Small intestine (tissue), 7 donors: Measurements from ENCODE around the gene RAB19. TPM values are rescaled to one million over a fixed set of nuclear protein-coding genes. Genes with fewer than 3 reads are reported as not detected.

Experiments
- DNase-seq, 2 donors: peaks; one replicate each; pipeline versions ENCODE4 v3.0.0 to v3.0.0-alpha.2; 2013
- FAIRE-seq: peaks from 2 replicates; lab custom pipeline; 2012; peaks lifted over from hg19 to GRCh38; lab: Jason Lieb, UNC
- H3K27ac ChIP-seq, 3 donors: one replicate each; pipeline ENCODE4 v1.5.1; 2013; ENCODE audit warnings: low read length in 2 of 3, mild to moderate bottlenecking in 2 of 3, control low read depth in 1 of 3, inconsistent platforms in 1 of 3, low read depth in 1 of 3, moderate library complexity in 1 of 3
- H3K27me3 ChIP-seq, 3 donors: one replicate each; pipeline ENCODE4 v1.6.1; 2013; ENCODE audit warnings: low read length in 3 of 3, inconsistent platforms in 1 of 3; ENCODE audit not compliant: control insufficient read depth in 3 of 3, insufficient read depth in 3 of 3
- H3K36me3 ChIP-seq, 3 donors: one replicate each; pipeline ENCODE4 v1.6.1; 2013; ENCODE audit warnings: low read length in 3 of 3, inconsistent platforms in 1 of 3, low read depth in 1 of 3, mild to moderate bottlenecking in 1 of 3, moderate library complexity in 1 of 3; ENCODE audit not compliant: control insufficient read depth in 3 of 3, insufficient read depth in 2 of 3
- H3K4me1 ChIP-seq, 3 donors: one replicate each; pipeline ENCODE4 v1.6.1; 2013; ENCODE audit warnings: low read length in 2 of 3, inconsistent platforms in 1 of 3, low read depth in 1 of 3, mild to moderate bottlenecking in 1 of 3, moderate library complexity in 1 of 3; ENCODE audit not compliant: control insufficient read depth in 3 of 3, insufficient read depth in 2 of 3
- H3K4me3 ChIP-seq, 3 donors: one replicate each; pipeline ENCODE4 v1.5.1; 2013; ENCODE audit warnings: low read length in 3 of 3, control low read depth in 1 of 3, inconsistent platforms in 1 of 3, low read depth in 1 of 3, mild to moderate bottlenecking in 1 of 3, moderate library complexity in 1 of 3
- H3K9me3 ChIP-seq, 2 donors: one replicate each; pipeline ENCODE4 v1.6.1; 2013; ENCODE audit warnings: low read depth in 1 of 2, low read length in 1 of 2; ENCODE audit not compliant: control insufficient read depth in 2 of 2, insufficient read depth in 1 of 2
- WGBS, 3 donors: extraction: QIAGEN DNeasy Blood & Tissue Kit; methylation state at CpG; one replicate each; pipeline ENCODE4 v1.1.7; 2013; 5-methylcytosine and 5-hydroxymethylcytosine counted together
- polyA plus RNA-seq, 4 donors: library from polyadenylated mRNA; stranded (reverse) in 3 of 4; unstranded in 1 of 4; fragments of 200-250 nt in 3 of 4; fragments of 120-200 nt in 1 of 4; gene quantifications; one replicate each; pipeline versions ENCODE4 v1.2.1 to v1.2.3, GENCODE V29; 2013
- donor health status: healthy with polysubstance abuse.
- donor health status: control.
- donor health status: control.
- donor health status: Bipolar disorder and iron deficiency.
- donor health status: healthy.

Gene RAB19
- polyA plus RNA-seq, 4 donors = 1.6 to 4.9 (median 2.2) TPM; not detected in 1

- WGBS, 3 donors = 52 to 57% (median 55%) methylated on average over 29 to 51 of the region's 51 CpGs
- FAIRE-seq (no peak), DNase-seq (no peak)
- H3K36me3 ChIP-seq = no peaks in the 10 kb centered on the region
- no peaks in the 10 kb centered on the region for H3K4me1 ChIP-seq
- H3K9me3 ChIP-seq = no peaks in the 10 kb centered on the region
- peaks cover 0 to 4% (median 0%) of the 10 kb centered on the region in 3 donors for H3K27me3 ChIP-seq
- peak overlapping the region in 1 of 3 donors; percentile 27 for H3K4me3 ChIP-seq
- no peak overlapping the region for H3K27ac ChIP-seq
Measured at GRCh38 chr7:140435252-140435895, 31.5 kb downstream of the RAB19 start.

DNA sequence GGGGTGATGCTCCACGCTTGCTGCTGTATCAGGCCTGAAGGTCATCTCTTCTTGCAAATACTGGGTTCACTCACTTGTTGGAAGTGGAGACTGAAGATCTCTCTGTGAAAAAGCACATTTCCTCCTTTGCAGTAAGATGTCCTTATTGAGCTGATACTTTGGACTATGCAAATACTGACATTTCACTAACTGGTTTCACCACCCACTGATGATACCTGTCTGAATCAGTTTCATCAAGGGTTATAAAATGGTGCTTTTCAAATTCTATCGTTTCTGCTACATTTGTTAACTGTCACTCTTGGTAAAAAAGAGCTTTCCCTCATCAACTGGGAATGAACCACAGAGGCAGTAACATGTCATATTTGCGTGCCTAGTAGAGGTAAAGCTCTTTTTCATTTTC lies 35.5 kb downstream of the RAB19 start:
- H3K27ac ChIP-seq = no peak overlapping the region

GRCh38 chr7:140440593-140440992 lies 36.7 kb downstream of the RAB19 start:
- no peak overlapping the region for H3K4me3 ChIP-seq
- 94 to 96% (median 95%) methylated on average over 3 of the region's 3 CpGs for WGBS, 3 donors

More for the DNA sequence above, 35.5 kb downstream of the RAB19 start:
- Histone ChIP-seq H3K4me1 (no peaks in the 10 kb centered on the region), H3K27me3 (peaks cover 0 to 4% (median 0%) of the 10 kb centered on the region in 3 donors), H3K9me3 (no peaks in the 10 kb centered on the region), H3K36me3 (no peaks in the 10 kb centered on the region), H3K4me3 (no peak overlapping the region)
- FAIRE-seq = no peak
- 31 to 68% (median 34%) methylated on average over 3 of the region's 3 CpGs for WGBS, 3 donors
- DNase-seq = peak; percentile 31 to 62

GRCh38 chr7:140441519-140441918 lies 37.7 kb downstream of the RAB19 start:
- H3K4me1 ChIP-seq = no peaks in the 10 kb centered on the region
- no peaks in the 10 kb centered on the region for H3K9me3 ChIP-seq
- DNase-seq = no peak
- 75 to 83% (median 83%) methylated on average over 2 of the region's 2 CpGs for WGBS, 3 donors
- H3K36me3 ChIP-seq = no peaks in the 10 kb centered on the region
- FAIRE-seq = no peak
- H3K27ac ChIP-seq = no peak overlapping the region
- H3K27me3 ChIP-seq = no peaks in the 10 kb centered on the region
- no peak overlapping the region for H3K4me3 ChIP-seq

More at GRCh38 chr7:140440593-140440992, 36.7 kb downstream of the RAB19 start:
- Histone ChIP-seq H3K36me3 (no peaks in the 10 kb centered on the region), H3K9me3 (no peaks in the 10 kb centered on the region), H3K27me3 (no peaks in the 10 kb centered on the region), H3K27ac (no peak overlapping the region), H3K4me1 (no peaks in the 10 kb centered on the region)
- FAIRE-seq = no peak
- DNase-seq = no peak

- no peak for FAIRE-seq
- WGBS, 3 donors = 86 to 97% (median 94%) methylated on average over 11 of the region's 11 CpGs
Measured at GRCh38 chr7:140446467-140446866, 42.6 kb downstream of the RAB19 start.

DNA sequence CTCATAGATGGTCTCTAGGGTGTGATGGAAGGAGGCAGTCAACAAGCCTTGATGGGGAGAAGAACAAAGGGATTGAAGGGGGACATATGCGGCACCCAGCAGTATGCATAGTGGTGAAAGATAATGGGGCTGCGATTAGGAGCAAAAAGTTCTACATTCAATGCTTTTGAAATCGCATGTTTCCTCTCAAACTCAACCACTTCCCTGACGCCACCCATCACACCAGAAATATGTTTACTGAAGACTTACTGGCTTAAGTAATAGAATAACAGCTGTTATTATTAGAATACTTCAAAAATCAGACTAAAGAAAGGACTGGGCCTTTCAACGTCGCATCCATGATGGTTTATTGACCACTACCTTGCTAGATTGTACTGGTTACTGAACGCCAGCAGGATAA lies 44.0 kb downstream of the RAB19 start:
- WGBS, 3 donors = 74 to 92% (median 87%) methylated on average over 7 of the region's 7 CpGs
- no peaks in the 10 kb centered on the region for H3K9me3 ChIP-seq
- FAIRE-seq (no peak), DNase-seq (no peak)
- no peak overlapping the region for H3K4me3 ChIP-seq
- H3K27ac ChIP-seq = no peak overlapping the region
- H3K27me3 ChIP-seq = no peaks in the 10 kb centered on the region
- H3K4me1 ChIP-seq = no peaks in the 10 kb centered on the region
- H3K36me3 ChIP-seq = peaks cover 0 to 7% (median 3%) of the 10 kb centered on the region in 3 donors

More at GRCh38 chr7:140446467-140446866, 42.6 kb downstream of the RAB19 start:
- Histone ChIP-seq H3K36me3 (peaks cover 0 to 7% (median 0%) of the 10 kb centered on the region in 3 donors), H3K4me1 (no peaks in the 10 kb centered on the region), H3K9me3 (no peaks in the 10 kb centered on the region), H3K27me3 (no peaks in the 10 kb centered on the region), H3K27ac (no peak overlapping the region), H3K4me3 (no peak overlapping the region)
- no peak for DNase-seq

GRCh38 chr7:140448781-140449480 lies 45.1 kb downstream of the RAB19 start:
- H3K4me3 ChIP-seq = no peak overlapping the region
- H3K27ac ChIP-seq = no peak overlapping the region
- DNase-seq (no peak), FAIRE-seq (no peak)
- no peaks in the 10 kb centered on the region for H3K9me3 ChIP-seq
- H3K36me3 ChIP-seq = peaks cover 3 to 7% (median 5%) of the 10 kb centered on the region in 3 donors
- H3K27me3 ChIP-seq = no peaks in the 10 kb centered on the region
- WGBS, 3 donors = 84 to 93% (median 88%) methylated on average over 4 of the region's 4 CpGs
- H3K4me1 ChIP-seq = peaks cover 0 to 1% (median 0%) of the 10 kb centered on the region in 3 donors

DNA sequence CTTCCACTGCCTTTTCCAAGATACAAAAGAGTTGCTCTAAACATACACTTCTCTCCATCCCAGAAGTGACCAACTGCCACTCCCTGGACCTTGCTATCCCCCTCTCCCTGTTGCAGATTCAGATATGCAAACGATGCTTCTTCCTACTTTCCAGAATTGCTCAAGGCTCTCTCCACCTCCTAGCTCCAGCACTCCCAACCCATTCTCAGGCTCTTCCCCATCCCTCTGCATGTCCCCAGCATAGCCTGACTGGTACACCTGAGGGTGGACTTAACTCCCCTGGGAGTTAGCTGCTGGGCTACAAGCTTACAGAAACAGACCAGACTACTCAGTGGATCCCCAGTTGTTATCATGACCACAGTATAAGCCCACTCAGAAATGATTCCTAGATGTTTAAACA lies 47.9 kb downstream of the RAB19 start:
- Histone ChIP-seq H3K27ac (no peak overlapping the region), H3K9me3 (no peaks in the 10 kb centered on the region), H3K36me3 (peaks cover 17 to 28% (median 21%) of the 10 kb centered on the region in 3 donors), H3K4me1 (peaks cover 0 to 2% (median 0%) of the 10 kb centered on the region in 3 donors), H3K4me3 (no peak overlapping the region), H3K27me3 (no peaks in the 10 kb centered on the region)
- 7 to 50% (median 36%) methylated on average over 1 of the region's 1 CpG for WGBS, 3 donors
- FAIRE-seq (no peak), DNase-seq (no peak)
